SK-N-SH (cell line): ENCODE measurements around the gene PCDHGC5. TPM values are rescaled to one million over a fixed set of nuclear protein-coding genes. Genes with fewer than 3 reads are reported as not detected.

Source experiments
- CTCF ChIA-PET: fragments of 300-600, 350-600 bp; formaldehyde crosslinking; extraction: SDS; loops from one replicate; lab custom pipeline; 2021; lab: Yijun Ruan, JAX
- POLR2A ChIA-PET: fragments of 350-600 bp; sonication (Branson Sonifier 250); formaldehyde crosslinking; extraction: SDS; loops from one replicate; lab custom pipeline; 2020; ENCODE audit warnings: antibody characterized with exemption, inconsistent platforms; lab: Yijun Ruan, JAX
- DNase-seq: peaks from one replicate; pipeline ENCODE4 v3.0.0; 2012
- H2AFZ ChIP-seq: fragments of 200-600 bp; sonication (generic); 2 replicates; pipeline ENCODE4 v1.8.1; 2016; ENCODE audit warnings: antibody characterized with exemption, mild to moderate bottlenecking, low read depth
- H3F3A ChIP-seq: fragments of 200-600 bp; sonication (generic); replicated peaks from 2 replicates; pipeline ENCODE3; 2016; ENCODE audit warnings: antibody characterized with exemption, mild to moderate bottlenecking; ENCODE audit not compliant: insufficient read depth
- H3K27ac ChIP-seq, 2 experiments: fragments of 200-500 bp in 1 of 2; fragments of 200-600 bp in 1 of 2; sonication (Bioruptor generic) in 1 of 2; sonication (generic), shearing (Covaris generic) in 1 of 2; 2 replicates each; pipeline versions ENCODE4 v1.5.1 to v1.6.1; 2014 to 2016; ENCODE audit warnings: low read depth in 2 of 2, inconsistent platforms in 1 of 2, low read length in 1 of 2, mild to moderate bottlenecking in 1 of 2, mixed read lengths in 1 of 2
- H3K27me3 ChIP-seq: fragments of 200-600 bp; sonication (generic), shearing (Covaris generic); 2 replicates; pipeline ENCODE4 v1.6.1; 2016; ENCODE audit warnings: mixed run types; ENCODE audit not compliant: insufficient read depth
- H3K36me3 ChIP-seq, 2 experiments: fragments of 200-500 bp in 1 of 2; fragments of 200-600 bp in 1 of 2; sonication (Bioruptor generic) in 1 of 2; sonication (generic) in 1 of 2; replicated peaks in 1 of 2; 2 replicates each; pipeline versions ENCODE3 to v1.5.1; 2014 to 2016; ENCODE audit warnings: low read length in 1 of 2, mild to moderate bottlenecking in 1 of 2; ENCODE audit not compliant: insufficient read depth in 2 of 2, control insufficient read depth in 1 of 2
- H3K4me1 ChIP-seq, 2 experiments: fragments of 200-500 bp in 1 of 2; fragments of 200-600 bp in 1 of 2; sonication (Bioruptor generic) in 1 of 2; sonication (generic), shearing (Covaris generic) in 1 of 2; 2 replicates each; pipeline versions ENCODE4 v1.5.1 to v1.6.1; 2014 to 2016; ENCODE audit warnings: low read depth in 1 of 2, low read length in 1 of 2, mixed run types in 1 of 2; ENCODE audit not compliant: insufficient read depth in 2 of 2, control insufficient read depth in 1 of 2
- H3K4me2 ChIP-seq: fragments of 200-600 bp; sonication (generic), shearing (Covaris generic); 2 replicates; pipeline ENCODE4 v1.6.1; 2017; ENCODE audit warnings: mixed run types
- H3K4me3 ChIP-seq, 2 experiments: fragments of 200-500 bp in 1 of 2; fragments of 200-600 bp in 1 of 2; sonication (Bioruptor generic) in 1 of 2; sonication (generic), shearing (Covaris generic) in 1 of 2; 2 replicates each; pipeline versions ENCODE4 v1.5.1 to v1.8.1; 2014 to 2016; ENCODE audit warnings: low read depth in 2 of 2, inconsistent platforms in 1 of 2, low read length in 1 of 2, mild to moderate bottlenecking in 1 of 2, mixed read lengths in 1 of 2, moderate library complexity in 1 of 2
- H3K79me2 ChIP-seq: fragments of 200-600 bp; sonication (generic); 2 replicates; pipeline ENCODE4 v1.8.1; 2017; ENCODE audit warnings: mild to moderate bottlenecking; ENCODE audit not compliant: insufficient read depth
- H3K9ac ChIP-seq: fragments of 200-600 bp; sonication (generic); 2 replicates; pipeline ENCODE4 v1.6.1; 2017; ENCODE audit warnings: mixed run types
- H3K9me2 ChIP-seq: fragments of 200-600 bp; sonication (generic); 2 replicates; pipeline ENCODE4 v1.6.1; 2017; ENCODE audit warnings: mixed run types
- H3K9me3 ChIP-seq: fragments of 200-600 bp; sonication (generic); 2 replicates; pipeline ENCODE4 v1.6.1; 2017; ENCODE audit warnings: mixed run types, mild to moderate bottlenecking, moderate library complexity
- H4K20me1 ChIP-seq: fragments of 200-600 bp; sonication (generic); 2 replicates; pipeline ENCODE4 v1.6.1; 2017; ENCODE audit warnings: mild to moderate bottlenecking, mixed run types; ENCODE audit not compliant: insufficient read depth
- ELF1 ChIP-seq: IDR thresholded peaks from 2 replicates; pipeline ENCODE4 v1.4.0; 2012
- EP300 ChIP-seq, 2 experiments: IDR thresholded peaks; 2 replicates each; pipeline versions ENCODE4 v1.4.0 to v1.6.1; 2012; ENCODE audit warnings: borderline replicate concordance in 1 of 2, low read depth in 1 of 2, low read length in 1 of 2
- FOSL2 ChIP-seq: IDR thresholded peaks from 2 replicates; pipeline ENCODE4 v1.4.0; 2012; ENCODE audit warnings: low read depth, mild to moderate bottlenecking, moderate library complexity, borderline replicate concordance
- FOXM1 ChIP-seq: IDR thresholded peaks from 2 replicates; pipeline ENCODE4 v1.4.0; 2012; ENCODE audit warnings: low read depth, mild to moderate bottlenecking
- JUND ChIP-seq: IDR thresholded peaks from 2 replicates; pipeline ENCODE4 v1.4.0; 2012
- MXI1 ChIP-seq: IDR thresholded peaks from 2 replicates; pipeline ENCODE4 v1.6.1; 2012; ENCODE audit warnings: mild to moderate bottlenecking, low read depth, low read length, improper control_type of control experiment
- RCOR1 ChIP-seq: fragments of 150-350 bp; IDR thresholded peaks from 2 replicates; pipeline ENCODE4 v1.6.1; 2017; ENCODE audit warnings: antibody characterized with exemption, low read length
- RFX5 ChIP-seq: IDR thresholded peaks from 2 replicates; pipeline ENCODE4 v1.6.1; 2012; ENCODE audit warnings: mild to moderate bottlenecking, improper control_type of control experiment, low read length
- RXRA ChIP-seq: IDR thresholded peaks from 2 replicates; pipeline ENCODE4 v1.4.0; 2012; ENCODE audit warnings: low read depth, mild to moderate bottlenecking, borderline replicate concordance
- SMC3 ChIP-seq: IDR thresholded peaks from 2 replicates; pipeline ENCODE4 v1.6.1; 2012; ENCODE audit warnings: low read depth, low read length, improper control_type of control experiment
- TAF1 ChIP-seq: IDR thresholded peaks from 2 replicates; pipeline ENCODE4 v1.6.1; 2012; ENCODE audit warnings: low read depth, mild to moderate bottlenecking, low read length, moderate library complexity, borderline replicate concordance
- TCF12 ChIP-seq: IDR thresholded peaks from 2 replicates; pipeline ENCODE4 v1.4.0; 2012
- TEAD4 ChIP-seq: IDR thresholded peaks from 2 replicates; pipeline ENCODE4 v1.4.0; 2012; ENCODE audit warnings: mild to moderate bottlenecking, borderline replicate concordance; ENCODE audit not compliant: insufficient read depth
- YY1 ChIP-seq: IDR thresholded peaks from 2 replicates; pipeline ENCODE4 v1.4.0; 2012; ENCODE audit warnings: low read depth, mild to moderate bottlenecking
- WGBS: methylation state at CpG from one replicate; pipeline ENCODE4 v1.1.6; 2017; ENCODE audit warnings: low lambda C conversion rate; 5-methylcytosine and 5-hydroxymethylcytosine counted together
- polyA plus RNA-seq, 3 experiments: library from polyadenylated mRNA; depleted of rRNA; stranded (reverse); fragments of >200 nt; gene quantifications; 2 replicates each; pipeline ENCODE4 v1.2.3, GENCODE V29; 2012
- TF ChIP-seq, protein P1 (sequence below): IDR thresholded peaks from 2 replicates; pipeline ENCODE4; 2012
- TF ChIP-seq, protein P2 (sequence below): fragments of 150-350 bp; IDR thresholded peaks from 2 replicates; pipeline ENCODE4 v1.6.1; 2017; ENCODE audit warnings: antibody characterized with exemption, low read length, low read depth, borderline replicate concordance

PCDHGC5 gene
- polyA plus RNA-seq, 1 of the 3 experiments (the other 2 are of a cell fraction): 2.0 TPM

DNA sequence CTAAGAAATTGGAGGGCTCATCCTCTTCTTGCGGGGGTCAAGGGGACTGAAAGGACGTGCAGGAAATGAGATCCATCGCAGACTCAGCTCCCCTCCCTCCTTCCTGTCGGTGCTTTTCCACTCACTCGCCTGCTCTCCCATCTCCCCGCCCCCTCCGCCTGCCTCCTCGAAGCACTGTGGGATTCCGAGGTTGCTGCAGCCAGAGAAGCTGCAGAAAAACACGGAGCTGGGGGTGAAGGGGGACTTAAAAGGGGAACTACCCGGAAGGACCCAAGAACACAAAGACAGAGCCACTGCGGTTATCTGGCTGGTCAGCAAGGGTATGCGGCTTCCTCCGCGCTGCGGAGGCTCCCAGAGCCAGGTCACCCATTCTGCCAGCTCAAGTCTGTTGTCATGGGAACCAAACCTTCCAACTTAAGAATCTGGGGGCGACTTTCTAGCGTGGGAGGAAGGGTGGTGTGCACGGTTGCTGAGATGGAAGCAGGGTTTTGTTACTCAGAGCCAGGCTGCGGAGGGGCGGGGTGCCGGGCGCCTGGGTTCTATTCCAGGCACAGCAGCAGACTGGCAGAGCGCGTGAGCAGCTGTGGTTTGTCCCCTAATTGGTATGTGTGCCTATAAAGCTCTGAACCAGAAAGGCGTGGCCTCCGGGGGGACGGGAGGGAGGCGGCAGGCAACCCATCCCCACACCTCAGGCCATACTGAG lies 24.9 kb downstream of the PCDHGC5 start (continued):
- TF ChIP-seq SMC3: no peak
- no peak for TF ChIP-seq RFX5
- TF ChIP-seq RCOR1: peak; percentile 36; the same call in 1 of the 2 replicates
- TF ChIP-seq, protein P1, sequence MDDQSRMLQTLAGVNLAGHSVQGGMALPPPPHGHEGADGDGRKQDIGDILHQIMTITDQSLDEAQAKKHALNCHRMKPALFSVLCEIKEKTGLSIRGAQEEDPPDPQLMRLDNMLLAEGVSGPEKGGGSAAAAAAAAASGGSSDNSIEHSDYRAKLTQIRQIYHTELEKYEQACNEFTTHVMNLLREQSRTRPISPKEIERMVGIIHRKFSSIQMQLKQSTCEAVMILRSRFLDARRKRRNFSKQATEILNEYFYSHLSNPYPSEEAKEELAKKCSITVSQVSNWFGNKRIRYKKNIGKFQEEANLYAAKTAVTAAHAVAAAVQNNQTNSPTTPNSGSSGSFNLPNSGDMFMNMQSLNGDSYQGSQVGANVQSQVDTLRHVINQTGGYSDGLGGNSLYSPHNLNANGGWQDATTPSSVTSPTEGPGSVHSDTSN: peak; percentile 4; the same call in 1 of the 2 replicates
- TF ChIP-seq EP300 (IDR thresholded peaks at IDR 0.05; ENCODE audit: borderline replicate concordance in 1 of 2, low read depth in 1 of 2, low read length in 1 of 2): peak in 1 of 2 experiments; percentile 19; a peak in 1 of 4 replicates
- no peak; the same call in none of the 2 replicates for TF ChIP-seq TCF12
- TF ChIP-seq ELF1: peak; percentile 44; the same call in 1 of the 2 replicates
- 0 out of 2 replicates have a peak, but pooled peaks have one; percentile 35 for TF ChIP-seq MXI1
- TF ChIP-seq FOSL2: no peak; the same call in 1 of the 2 replicates
- TF ChIP-seq, protein P2, sequence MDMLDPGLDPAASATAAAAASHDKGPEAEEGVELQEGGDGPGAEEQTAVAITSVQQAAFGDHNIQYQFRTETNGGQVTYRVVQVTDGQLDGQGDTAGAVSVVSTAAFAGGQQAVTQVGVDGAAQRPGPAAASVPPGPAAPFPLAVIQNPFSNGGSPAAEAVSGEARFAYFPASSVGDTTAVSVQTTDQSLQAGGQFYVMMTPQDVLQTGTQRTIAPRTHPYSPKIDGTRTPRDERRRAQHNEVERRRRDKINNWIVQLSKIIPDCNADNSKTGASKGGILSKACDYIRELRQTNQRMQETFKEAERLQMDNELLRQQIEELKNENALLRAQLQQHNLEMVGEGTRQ: no peak
- no peak for TF ChIP-seq TEAD4
- TF ChIP-seq, all 33 proteins: peak for 12

DNA sequence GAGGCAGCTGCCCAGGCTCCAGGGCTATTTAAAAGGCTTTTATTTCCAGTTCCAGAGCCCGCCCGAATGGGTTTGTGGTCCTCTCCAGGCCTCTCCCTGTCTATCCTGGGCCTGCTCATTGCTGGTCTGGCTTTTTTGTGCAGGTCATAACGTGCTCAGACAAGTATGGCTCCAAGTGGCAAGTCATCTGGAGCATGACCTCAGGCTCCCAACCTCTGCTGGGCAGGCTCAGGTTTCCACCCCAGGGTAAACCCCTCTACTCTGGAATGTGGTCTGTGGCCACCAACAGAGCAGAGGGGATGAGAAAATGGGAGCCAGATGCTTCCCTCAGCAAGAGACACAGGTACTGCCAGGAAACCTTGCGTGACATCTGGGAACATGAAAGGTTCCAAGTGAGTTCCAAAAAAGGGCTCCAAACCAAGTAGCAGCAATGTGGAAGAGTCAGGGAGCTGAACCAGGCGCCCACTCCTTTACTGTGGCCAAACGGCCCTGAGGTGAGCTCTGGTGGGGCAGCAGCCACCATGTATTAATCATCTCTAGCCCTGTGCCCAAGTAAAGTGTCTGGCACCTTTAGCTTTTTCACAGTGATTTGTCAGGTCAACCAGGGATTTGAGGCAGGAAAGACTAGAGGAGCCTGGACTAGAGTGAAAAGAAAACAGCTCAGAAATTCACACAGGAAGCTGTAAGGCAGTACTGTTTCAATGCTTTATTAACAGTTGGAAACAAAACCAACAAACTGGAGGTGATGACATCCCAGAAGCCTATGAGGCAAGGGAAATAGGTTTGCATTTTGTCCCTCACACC lies 25.7 kb downstream of the PCDHGC5 start:
- no peaks in the 10 kb centered on the region for H3K9me3 ChIP-seq
- ChIA-PET CTCF (interaction anchor here (0.6 to 10.1 kb wide), 11 partner anchors 9 to 132 kb away, joined by 3 to 113 read pairs (median 6); partner anchors contain the start of genes PCDHGA7, PCDHGB7, PCDHGC3 and PCDHGC4), POLR2A (interaction anchor here (1.0 to 2.8 kb wide), 10 partner anchors 9 to 194 kb away, joined by 3 to 16 read pairs (median 4); partner anchors contain the start of genes PCDHGB7, PCDHGC3, PCDHGC4 and TAF7)
- H3K36me3 ChIP-seq: peaks cover 35 to 45% of the 10 kb centered on the region in 2 experiments
- H2AFZ ChIP-seq: no peak overlapping the region
- H3K4me2 ChIP-seq: peak overlapping the region; percentile 81
- TF ChIP-seq TAF1 (peak; percentile 9; the same call in 1 of the 2 replicates), YY1 (0 out of 2 replicates have a peak, but pooled peaks have one; percentile 15), JUND (no peak), FOXM1 (no peak), EP300 (IDR thresholded peaks at IDR 0.05; ENCODE audit: borderline replicate concordance in 1 of 2, low read depth in 1 of 2, low read length in 1 of 2) (peak; percentile 13 to 19; a peak in 1 of 4 replicates), TEAD4 (peak; percentile 37; the same call in 1 of the 2 replicates), ELF1 (no peak), RXRA (peak; percentile 38; the same call in 1 of the 2 replicates), TCF12 (peak; percentile 58)
- TF ChIP-seq, protein P1: peak; percentile 8; the same call in 1 of the 2 replicates
- TF ChIP-seq, protein P2: no peak
- H3K4me1 ChIP-seq: peaks cover 71 to 74% of the 10 kb centered on the region in 2 experiments
- H3K27me3 ChIP-seq: no peaks in the 10 kb centered on the region
- H3K9me2 ChIP-seq: no peaks in the 10 kb centered on the region
- H3K27ac ChIP-seq: peak overlapping the region; percentile 99 to 100
- H3K79me2 ChIP-seq: peaks cover 11% of the 10 kb centered on the region; the same call in 1 of the 2 replicates
- DNase-seq: no peak
- WGBS: 43% methylated on average over 3 of the region's 6 CpGs
- no peaks in the 10 kb centered on the region for H4K20me1 ChIP-seq
- H3K9ac ChIP-seq: peak overlapping the region; percentile 80
- H3F3A ChIP-seq: peaks cover 43% of the 10 kb centered on the region
- peak overlapping the region; percentile 42 to 53; a peak in 2 of 4 replicates for H3K4me3 ChIP-seq
